Activated CD4-positive, alpha-beta T cell treated with anti-CD3 and anti-CD28 coated beads for 36 hours (primary cell): Measurements from ENCODE around the gene ZNF318. TPM values are rescaled to one million over a fixed set of nuclear protein-coding genes. Genes with fewer than 3 reads are reported as not detected.

Experiments used
- ATAC-seq: fragments of 200-7000 bp; cut with Tn5 transposase; one replicate; pipeline ENCODE4 v1.10.0; 2021; ENCODE audit warnings: mild to moderate bottlenecking, moderate library complexity
- CTCF ChIA-PET: fragments of 350-600 bp; sonication (Branson Sonifier 250); formaldehyde crosslinking; loops from one replicate; lab custom pipeline; 2021; ENCODE audit warnings: antibody characterized with exemption; lab: Charles Lee
- POLR2A ChIA-PET: fragments of 350-600 bp; sonication (Branson Sonifier 250); formaldehyde crosslinking; loops from one replicate; lab custom pipeline; 2021; ENCODE audit warnings: antibody characterized with exemption, inconsistent platforms; lab: Charles Lee
- DNase-seq: peaks from one replicate; pipeline ENCODE4 v3.0.0-alpha.2; 2020
- H3K27ac Mint-ChIP-seq: one replicate; pipeline ENCODE4 v1.8.0; 2021; ENCODE audit warnings: mixed read lengths
- H3K27me3 Mint-ChIP-seq: one replicate; pipeline ENCODE4 v1.8.0; 2021; ENCODE audit warnings: mixed read lengths
- H3K36me3 Mint-ChIP-seq: one replicate; pipeline ENCODE4 v1.8.0; 2021; ENCODE audit warnings: low read depth, mixed read lengths
- H3K4me1 Mint-ChIP-seq: one replicate; pipeline ENCODE4 v1.8.0; 2021; ENCODE audit warnings: mixed read lengths
- H3K4me3 Mint-ChIP-seq: one replicate; pipeline ENCODE4 v1.8.0; 2021; ENCODE audit warnings: mild to moderate bottlenecking, moderate library complexity, mixed read lengths
- H3K9me3 Mint-ChIP-seq: one replicate; pipeline ENCODE4 v1.8.0; 2021; ENCODE audit warnings: low read depth, mixed read lengths
- intact Hi-C, 2 experiments: fragments of 100-400 bp; cut with DNase I in 1 of 2; cut with micrococcal nuclease in 1 of 2; formaldehyde crosslinking; loops; one replicate each; pipeline versions ENCODE4 v1.14.2 to v1.15.1; 2022 to 2024; cut with DNase I, micrococcal nuclease
- total RNA-seq, 2 experiments: library from RNA; stranded (reverse); gene quantifications; one replicate each; pipeline ENCODE4 v1.2.3, GENCODE V29; 2021

The ZNF318 gene
- total RNA-seq, 2 experiments from 2014 or later: 11.2 to 12.9 TPM

GRCh38 chr6:43290905-43291355, 78.5 kb downstream of the ZNF318 start:
- ATAC-seq: no peak
- POLR2A ChIA-PET: no interaction called here
- Mint-ChIP-seq H3K27me3 (peaks cover 6% of the 10 kb centered on the region), H3K9me3 (no peaks in the 10 kb centered on the region), H3K36me3 (no peaks in the 10 kb centered on the region), H3K4me1 (no peaks in the 10 kb centered on the region), H3K4me3 (no peak overlapping the region), H3K27ac (no peak overlapping the region)
- CTCF ChIA-PET: interaction anchor here (0.7 to 1.8 kb wide), 2 partner anchors 17 to 18 kb away, joined by 3 to 5 read pairs; partner anchors contain the start of gene CRIP3
- intact Hi-C loops: no loop called here
- DNase-seq: no peak

DNA sequence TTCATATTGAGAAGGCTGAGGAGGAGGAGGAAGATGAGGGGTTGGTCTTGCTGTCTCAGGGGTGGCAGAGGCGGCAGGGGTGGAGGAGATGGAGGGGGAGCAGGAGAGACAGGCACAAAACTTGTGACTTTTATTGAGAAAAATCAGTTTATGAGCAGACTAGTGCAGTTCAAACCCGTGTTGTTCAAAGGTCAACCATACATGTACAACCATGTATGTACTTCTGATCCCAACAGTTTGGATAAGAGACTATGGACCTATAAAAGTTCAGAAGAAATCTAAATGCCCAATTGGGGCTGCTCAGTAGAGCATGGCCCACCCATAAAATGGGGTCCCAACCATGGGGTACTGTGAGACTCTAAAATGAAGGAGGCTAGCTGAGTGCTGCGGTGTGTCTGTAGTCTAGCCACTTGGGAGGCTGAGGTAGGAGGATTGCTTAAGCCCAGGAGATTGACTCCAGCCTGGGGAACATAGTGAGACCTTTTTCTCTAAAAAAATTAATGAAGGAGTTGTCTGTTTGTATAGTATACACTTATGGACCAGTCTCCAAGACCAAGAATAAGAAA, 79.0 kb downstream of the ZNF318 start:
- no peaks in the 10 kb centered on the region for H3K9me3 Mint-ChIP-seq
- ATAC-seq (no peak), DNase-seq (no peak)
- H3K36me3 Mint-ChIP-seq: no peaks in the 10 kb centered on the region
- POLR2A ChIA-PET: no interaction called here
- H3K4me3 Mint-ChIP-seq: no peak overlapping the region
- H3K27me3 Mint-ChIP-seq: peaks cover 11% of the 10 kb centered on the region
- intact Hi-C loops: no loop called here
- H3K27ac Mint-ChIP-seq: no peak overlapping the region
- H3K4me1 Mint-ChIP-seq: no peaks in the 10 kb centered on the region
- CTCF ChIA-PET: interaction anchor here (1.8 kb wide), 1 partner anchor 18 kb away, joined by 5 read pairs; the partner anchor contains the start of gene CRIP3

DNA sequence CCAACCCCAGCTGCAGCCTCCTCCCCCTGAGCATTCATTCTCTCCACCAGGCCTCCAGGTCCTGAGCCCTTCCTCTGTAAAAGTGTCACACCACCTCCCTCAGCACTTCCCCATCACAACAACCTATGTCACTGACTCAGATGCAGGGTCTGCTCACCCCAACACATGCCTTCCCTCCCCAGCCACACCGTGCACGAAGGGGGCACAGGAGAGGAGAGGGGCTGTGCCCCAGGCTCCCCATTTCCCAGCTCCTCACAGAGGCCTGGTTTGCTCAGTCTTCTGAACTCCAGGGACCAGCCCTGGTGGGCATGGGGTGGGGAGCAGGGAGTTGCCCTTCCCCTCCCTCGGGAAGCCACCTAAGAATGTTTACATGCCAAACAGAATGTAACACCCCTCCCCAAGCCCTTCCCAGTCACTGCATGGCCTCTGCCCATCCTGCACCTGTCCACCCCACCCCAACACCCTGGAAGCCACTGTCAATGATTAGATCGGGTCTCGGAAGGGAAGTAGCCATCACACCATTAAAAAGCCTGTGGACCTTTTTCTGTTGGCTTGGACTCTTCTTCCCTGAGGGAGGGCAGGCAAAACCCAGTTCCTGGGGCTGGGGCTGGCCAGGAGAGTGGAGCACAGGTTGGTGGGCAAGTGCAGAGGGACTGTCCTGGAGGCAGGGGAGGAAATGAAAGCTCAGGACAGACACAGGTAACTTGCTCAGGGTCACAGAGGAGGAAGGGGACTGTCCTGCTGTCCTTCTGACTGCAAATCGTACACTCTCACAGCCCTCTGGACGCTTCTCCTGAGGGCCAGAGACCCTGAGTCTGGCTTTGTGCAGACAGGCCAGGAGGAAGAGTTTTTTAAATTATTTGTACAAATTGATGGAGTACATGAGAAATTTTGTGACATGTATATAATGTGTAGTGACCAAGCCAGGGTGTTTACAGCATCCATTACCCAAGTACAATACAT, 81.4 kb downstream of the ZNF318 start:
- ATAC-seq (no peak), DNase-seq (no peak)
- H3K27ac Mint-ChIP-seq: no peak overlapping the region
- intact Hi-C loops: no loop called here
- ChIA-PET CTCF (interaction anchor here (1.8 kb wide), 1 partner anchor 21 kb away, joined by 7 read pairs; the partner anchor contains the start of gene CRIP3), POLR2A (no interaction called here)
- H3K36me3 Mint-ChIP-seq: no peaks in the 10 kb centered on the region
- H3K4me1 Mint-ChIP-seq: no peaks in the 10 kb centered on the region
- no peaks in the 10 kb centered on the region for H3K9me3 Mint-ChIP-seq
- H3K27me3 Mint-ChIP-seq: peaks cover 16% of the 10 kb centered on the region
- no peak overlapping the region for H3K4me3 Mint-ChIP-seq

DNA sequence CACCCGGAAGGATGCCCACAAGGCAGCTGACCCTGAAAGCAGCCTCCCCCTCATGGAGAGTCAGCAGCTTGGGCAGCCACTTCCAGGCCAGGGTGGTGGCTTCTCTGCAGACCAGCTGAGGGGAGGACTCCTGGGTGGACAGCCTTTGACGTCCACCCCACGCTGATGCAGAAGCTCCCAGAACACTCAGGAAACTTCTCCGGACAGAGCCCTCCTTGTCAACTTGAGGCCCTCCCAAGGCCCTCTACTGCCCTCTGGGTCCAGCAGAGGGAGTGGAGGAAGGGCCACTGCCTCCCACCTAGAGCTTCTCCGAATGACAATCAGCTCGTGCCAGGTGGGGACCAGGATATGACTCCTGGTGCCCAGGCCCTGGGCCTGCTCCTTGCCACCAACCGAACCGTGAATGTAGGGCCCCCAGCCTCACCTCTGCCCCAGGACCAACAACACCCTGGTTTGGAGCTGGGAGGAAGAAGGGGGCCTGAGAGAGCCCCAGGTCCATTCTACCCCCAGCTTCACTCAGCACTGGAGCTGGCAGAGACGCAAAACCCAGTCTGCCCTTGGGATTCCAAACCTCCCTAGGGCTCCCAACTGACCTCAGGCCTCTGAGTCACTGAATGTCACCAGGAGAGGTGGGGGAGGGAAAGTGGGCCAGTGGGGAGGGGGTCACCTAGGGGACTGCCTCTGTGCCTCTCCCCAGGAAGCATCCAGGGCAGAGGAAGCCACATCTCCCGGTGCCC, 82.3 kb downstream of the ZNF318 start:
- Mint-ChIP-seq H3K4me1 (no peaks in the 10 kb centered on the region), H3K36me3 (no peaks in the 10 kb centered on the region), H3K27ac (no peak overlapping the region), H3K4me3 (no peak overlapping the region), H3K9me3 (no peaks in the 10 kb centered on the region), H3K27me3 (peaks cover 18% of the 10 kb centered on the region)
- intact Hi-C loops: no loop called here
- no peak for ATAC-seq
- CTCF ChIA-PET: interaction anchor here (1.8 kb wide), 1 partner anchor 22 kb away, joined by 7 read pairs; the partner anchor contains the start of gene CRIP3
- DNase-seq: no peak
- POLR2A ChIA-PET: no interaction called here

DNA sequence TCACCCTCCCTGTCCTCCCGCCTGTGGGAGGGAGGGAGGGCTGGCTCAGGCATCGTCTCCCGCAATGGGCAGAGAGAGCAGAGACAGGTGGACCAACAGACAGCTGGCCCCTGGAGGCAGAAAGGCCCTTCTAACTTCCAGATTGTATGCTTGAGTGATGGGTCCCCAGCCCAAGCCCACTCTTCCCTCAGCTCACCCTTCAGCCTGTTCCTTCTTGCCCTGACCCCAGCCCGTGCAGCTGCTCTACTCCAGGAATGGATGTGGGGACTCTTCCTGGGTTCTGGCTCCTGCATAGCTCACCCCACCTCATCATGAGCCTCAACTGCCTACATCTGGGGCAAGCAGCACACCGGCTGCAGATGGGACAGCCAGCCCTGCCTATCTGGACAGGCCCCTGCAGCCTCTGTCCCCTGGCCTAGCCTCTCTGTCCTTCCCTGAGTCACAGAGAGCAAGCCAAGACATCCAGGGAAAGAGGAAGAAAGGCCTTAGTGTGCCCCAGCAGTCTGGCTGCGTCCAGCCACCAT, 82.9 kb downstream of the ZNF318 start:
- H3K27ac Mint-ChIP-seq: no peak overlapping the region

More for the DNA sequence above, 82.9 kb downstream of the ZNF318 start:
- Mint-ChIP-seq H3K4me1 (no peaks in the 10 kb centered on the region), H3K4me3 (no peak overlapping the region), H3K27me3 (peaks cover 18% of the 10 kb centered on the region), H3K36me3 (no peaks in the 10 kb centered on the region), H3K9me3 (no peaks in the 10 kb centered on the region)
- ATAC-seq (no peak), DNase-seq (no peak)
- POLR2A ChIA-PET: no interaction called here
- intact Hi-C loops: no loop called here
- CTCF ChIA-PET: interaction anchor here (1.8 kb wide), 1 partner anchor 22 kb away, joined by 7 read pairs; the partner anchor contains the start of gene CRIP3

Other genes starting within 250 kb of the ZNF318 start
- gene SRF, start 198.4 kb downstream of the ZNF318 start, total RNA-seq: 10 to 100 TPM; 37.6 to 38.5 TPM
- gene CUL9, start 187.5 kb downstream of the ZNF318 start, total RNA-seq: 10 to 100 TPM; 34.0 to 35.1 TPM
- gene DNPH1, start 140.2 kb downstream of the ZNF318 start, total RNA-seq: 10 to 100 TPM; 58.5 to 80.3 TPM
- gene TTBK1, start 126.2 kb downstream of the ZNF318 start, total RNA-seq: under 1 TPM; 0.30 to 0.40 TPM
- not detected for gene SLC22A7, start 71.4 kb downstream of the ZNF318 start, total RNA-seq
- 1 to 10 TPM; 1.6 to 1.8 TPM for gene CRIP3, start 60.8 kb downstream of the ZNF318 start, total RNA-seq
- gene ABCC10, start 57.9 kb upstream of the ZNF318 start, total RNA-seq: 10 to 100 TPM; 27.8 to 29.0 TPM
- gene DLK2, start 85.9 kb upstream of the ZNF318 start, total RNA-seq: 1 to 10 TPM; 1.9 to 2.0 TPM
- gene TJAP1, start 107.9 kb upstream of the ZNF318 start, total RNA-seq: 10 to 100 TPM; 35.6 to 37.2 TPM
- gene LRRC73, start 140.7 kb upstream of the ZNF318 start, total RNA-seq: under 1 TPM; 0.18 to 0.19 TPM
- 10 to 100 TPM; 38.0 to 39.6 TPM for gene YIPF3, start 147.3 kb upstream of the ZNF318 start, total RNA-seq
- gene POLR1C, start 147.4 kb upstream of the ZNF318 start, total RNA-seq: 10 to 100 TPM; 43.4 to 52.9 TPM
- gene XPO5, start 206.4 kb upstream of the ZNF318 start, total RNA-seq: 100 to 1,000 TPM; 108 to 109 TPM
- 10 to 100 TPM; 35.2 to 37.9 TPM for gene POLH, start 206.5 kb upstream of the ZNF318 start, total RNA-seq